ENCODE data around the gene TMEM212.

DNA sequence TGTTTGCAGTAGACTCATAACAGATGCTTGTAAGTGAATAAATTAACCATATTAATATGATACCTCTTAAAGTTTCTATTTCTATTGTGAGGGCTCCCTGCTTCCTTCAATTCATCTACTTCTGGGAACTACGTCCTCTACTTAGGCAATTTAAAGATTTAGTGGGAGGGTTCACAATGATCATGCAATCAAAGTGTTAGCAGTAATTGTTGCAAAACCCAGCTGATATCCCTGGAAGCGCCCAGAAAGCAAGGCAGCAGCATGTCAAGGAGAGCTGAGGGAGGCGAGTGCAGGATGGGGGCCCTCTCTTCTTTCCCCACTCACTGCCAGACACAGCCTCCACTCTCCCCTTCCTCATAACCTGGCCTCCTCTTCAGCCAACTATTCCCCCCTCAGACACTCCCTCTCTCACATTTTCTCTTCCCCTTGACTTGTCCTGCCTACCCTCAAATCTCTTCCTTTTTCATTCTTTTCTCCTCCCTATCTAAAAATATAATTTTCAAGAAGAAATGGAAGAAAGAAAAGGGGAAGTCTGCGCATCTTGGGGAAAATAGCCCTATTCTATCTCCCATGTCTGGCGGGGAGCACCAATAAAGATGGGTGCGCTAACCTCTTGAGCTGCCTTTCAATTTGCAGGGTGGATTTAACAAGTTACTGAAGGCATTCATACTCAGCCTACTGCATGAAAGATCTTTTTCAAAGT is 6.6 kb downstream of the TMEM212 start:
- TF ChIP-seq, protein P1, sequence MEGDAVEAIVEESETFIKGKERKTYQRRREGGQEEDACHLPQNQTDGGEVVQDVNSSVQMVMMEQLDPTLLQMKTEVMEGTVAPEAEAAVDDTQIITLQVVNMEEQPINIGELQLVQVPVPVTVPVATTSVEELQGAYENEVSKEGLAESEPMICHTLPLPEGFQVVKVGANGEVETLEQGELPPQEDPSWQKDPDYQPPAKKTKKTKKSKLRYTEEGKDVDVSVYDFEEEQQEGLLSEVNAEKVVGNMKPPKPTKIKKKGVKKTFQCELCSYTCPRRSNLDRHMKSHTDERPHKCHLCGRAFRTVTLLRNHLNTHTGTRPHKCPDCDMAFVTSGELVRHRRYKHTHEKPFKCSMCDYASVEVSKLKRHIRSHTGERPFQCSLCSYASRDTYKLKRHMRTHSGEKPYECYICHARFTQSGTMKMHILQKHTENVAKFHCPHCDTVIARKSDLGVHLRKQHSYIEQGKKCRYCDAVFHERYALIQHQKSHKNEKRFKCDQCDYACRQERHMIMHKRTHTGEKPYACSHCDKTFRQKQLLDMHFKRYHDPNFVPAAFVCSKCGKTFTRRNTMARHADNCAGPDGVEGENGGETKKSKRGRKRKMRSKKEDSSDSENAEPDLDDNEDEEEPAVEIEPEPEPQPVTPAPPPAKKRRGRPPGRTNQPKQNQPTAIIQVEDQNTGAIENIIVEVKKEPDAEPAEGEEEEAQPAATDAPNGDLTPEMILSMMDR (IDR thresholded peaks at IDR 0.05), result no peak
- TF ChIP-seq POLR2A (IDR thresholded peaks at IDR 0.05), result no peak
